CD14-positive monocyte (primary cell): Measurements from ENCODE around the gene ANO5. TPM values are rescaled to one million over a fixed set of nuclear protein-coding genes. Genes with fewer than 3 reads are reported as not detected.

ENCODE experiments used
- DNase-seq, 3 donors: peaks; one replicate each; pipeline ENCODE4 v3.0.0-alpha.2; 2011 to 2022
- H2AFZ ChIP-seq: 2 replicates; pipeline ENCODE4 v1.6.0; 2012; ENCODE audit warnings: mild to moderate bottlenecking, low read depth, low read length, inconsistent platforms; ENCODE audit not compliant: insufficient read depth, poor library complexity, severe bottlenecking
- H3K27ac ChIP-seq, 2 donors: 1 replicate in 1 of 2; 2 replicates in 1 of 2; pipeline ENCODE4 v1.5.1; 2012 to 2013; ENCODE audit warnings: low read length in 2 of 2, control low read depth in 1 of 2, inconsistent platforms in 1 of 2, low read depth in 1 of 2, mild to moderate bottlenecking in 1 of 2
- H3K27me3 ChIP-seq, 2 donors: one replicate each; pipeline versions ENCODE4 v1.6.0 to v1.6.1; 2011 to 2013; ENCODE audit warnings: low read length in 2 of 2; ENCODE audit not compliant: control insufficient read depth in 2 of 2, insufficient read depth in 2 of 2
- H3K36me3 ChIP-seq, 2 donors: replicated peaks in 1 of 2; 1 replicate in 1 of 2; 2 replicates in 1 of 2; pipeline versions ENCODE4 v1.5.1 to v1.6.1; 2012 to 2013; ENCODE audit warnings: low read length in 2 of 2, control low read depth in 1 of 2, inconsistent platforms in 1 of 2, mild to moderate bottlenecking in 1 of 2; ENCODE audit not compliant: insufficient read depth in 2 of 2, control insufficient read depth in 1 of 2
- H3K4me1 ChIP-seq, 2 donors: 1 replicate in 1 of 2; 2 replicates in 1 of 2; pipeline versions ENCODE4 v1.5.1 to v1.6.1; 2012 to 2013; ENCODE audit warnings: low read length in 2 of 2, control low read depth in 1 of 2, inconsistent platforms in 1 of 2, mild to moderate bottlenecking in 1 of 2, moderate library complexity in 1 of 2; ENCODE audit not compliant: insufficient read depth in 2 of 2, control insufficient read depth in 1 of 2
- H3K4me2 ChIP-seq: replicated peaks from 2 replicates; pipeline ENCODE3; 2012; ENCODE audit warnings: low read length, moderate library complexity, mild to moderate bottlenecking; ENCODE audit not compliant: poor library complexity, severe bottlenecking; ENCODE audit errors: extremely low read depth
- H3K4me3 ChIP-seq, 3 experiments: fragments of 200-600 bp in 1 of 3; sonication (generic) in 1 of 3; replicated peaks in 1 of 3; 1 replicate in 2 of 3; 2 replicates in 1 of 3; pipeline ENCODE4 v1.5.1; 2011 to 2013; ENCODE audit warnings: low read length in 3 of 3, mild to moderate bottlenecking in 3 of 3, control low read depth in 2 of 3, low read depth in 2 of 3, inconsistent platforms in 1 of 3, moderate library complexity in 1 of 3
- H3K79me2 ChIP-seq: 2 replicates; pipeline ENCODE4 v1.6.0; 2012; ENCODE audit warnings: mild to moderate bottlenecking, control low read depth, inconsistent platforms, low read length, moderate library complexity; ENCODE audit not compliant: insufficient read depth
- H3K9ac ChIP-seq: 2 replicates; pipeline ENCODE4 v1.6.0; 2017; ENCODE audit warnings: low read length, mild to moderate bottlenecking; ENCODE audit not compliant: insufficient read depth, poor library complexity, severe bottlenecking
- H3K9me3 ChIP-seq, 2 donors: replicated peaks in 1 of 2; 1 replicate in 1 of 2; 2 replicates in 1 of 2; pipeline versions ENCODE4 v1.5.1 to v1.6.1; 2012 to 2013; ENCODE audit warnings: low read length in 2 of 2, control low read depth in 1 of 2; ENCODE audit not compliant: control insufficient read depth in 1 of 2, insufficient read depth in 1 of 2
- H4K20me1 ChIP-seq: 2 replicates; pipeline ENCODE4 v1.6.0; 2012; ENCODE audit warnings: mild to moderate bottlenecking, low read length, control low read depth, moderate library complexity; ENCODE audit not compliant: insufficient read depth
- H3K27ac Mint-ChIP-seq, 7 donors: one replicate each; pipeline ENCODE4 v1.8.0; 2020; ENCODE audit warnings: mild to moderate bottlenecking in 7 of 7, mixed read lengths in 7 of 7, moderate library complexity in 6 of 7, inconsistent platforms in 2 of 7
- H3K27me3 Mint-ChIP-seq, 3 donors: one replicate each; pipeline ENCODE4 v1.8.0; 2021 to 2022; ENCODE audit warnings: low read depth in 3 of 3, mild to moderate bottlenecking in 3 of 3, mixed read lengths in 3 of 3, moderate library complexity in 3 of 3, inconsistent platforms in 1 of 3
- H3K36me3 Mint-ChIP-seq, 2 donors: one replicate each; pipeline ENCODE4 v1.8.0; 2020; ENCODE audit warnings: mixed read lengths in 2 of 2, inconsistent platforms in 1 of 2, mild to moderate bottlenecking in 1 of 2
- H3K4me1 Mint-ChIP-seq: one replicate; pipeline ENCODE4 v1.8.0; 2020; ENCODE audit warnings: mild to moderate bottlenecking, mixed read lengths
- H3K4me3 Mint-ChIP-seq, 2 donors: one replicate each; pipeline ENCODE4 v1.8.0; 2020; ENCODE audit warnings: mild to moderate bottlenecking in 2 of 2, mixed read lengths in 2 of 2, moderate library complexity in 1 of 2
- H3K9me3 Mint-ChIP-seq, 7 donors: one replicate each; pipeline ENCODE4 v1.8.0; 2020 to 2022; ENCODE audit warnings: mixed read lengths in 7 of 7, mild to moderate bottlenecking in 6 of 7, moderate library complexity in 6 of 7, inconsistent platforms in 2 of 7
- WGBS: methylation state at CpG from one replicate; pipeline ENCODE4 v1.1.5; 2013; ENCODE audit warnings: missing lambda C conversion rate; ENCODE audit not compliant: insufficient coverage; 5-methylcytosine and 5-hydroxymethylcytosine counted together
- intact Hi-C, 2 donors: fragments of 100-400 bp; cut with micrococcal nuclease; formaldehyde crosslinking; loops; one replicate each; pipeline versions ENCODE4 v1.15.0 to v1.15.1; 2023
- polyA plus RNA-seq, 3 donors: library from polyadenylated mRNA; depleted of rRNA in 1 of 3; unstranded in 2 of 3; stranded (reverse) in 1 of 3; fragments of 300-500 nt in 2 of 3; fragments of >200 nt in 1 of 3; fragmentation: Illumina TruSeq in 2 of 3; gene quantifications; 1 replicate in 2 of 3; 2 replicates in 1 of 3; pipeline ENCODE4 v1.2.3, GENCODE V29; 2012 to 2021
- TF ChIP-seq, protein P1 (sequence below): fragments of 200-600 bp; IDR thresholded peaks from one replicate; pipeline ENCODE4 v1.8.0; 2022; ENCODE audit warnings: antibody characterized with exemption, mild to moderate bottlenecking

The ANO5 gene
- polyA plus RNA-seq, 3 donors: 1.0 to 1.4 (median 1.1) TPM

DNA sequence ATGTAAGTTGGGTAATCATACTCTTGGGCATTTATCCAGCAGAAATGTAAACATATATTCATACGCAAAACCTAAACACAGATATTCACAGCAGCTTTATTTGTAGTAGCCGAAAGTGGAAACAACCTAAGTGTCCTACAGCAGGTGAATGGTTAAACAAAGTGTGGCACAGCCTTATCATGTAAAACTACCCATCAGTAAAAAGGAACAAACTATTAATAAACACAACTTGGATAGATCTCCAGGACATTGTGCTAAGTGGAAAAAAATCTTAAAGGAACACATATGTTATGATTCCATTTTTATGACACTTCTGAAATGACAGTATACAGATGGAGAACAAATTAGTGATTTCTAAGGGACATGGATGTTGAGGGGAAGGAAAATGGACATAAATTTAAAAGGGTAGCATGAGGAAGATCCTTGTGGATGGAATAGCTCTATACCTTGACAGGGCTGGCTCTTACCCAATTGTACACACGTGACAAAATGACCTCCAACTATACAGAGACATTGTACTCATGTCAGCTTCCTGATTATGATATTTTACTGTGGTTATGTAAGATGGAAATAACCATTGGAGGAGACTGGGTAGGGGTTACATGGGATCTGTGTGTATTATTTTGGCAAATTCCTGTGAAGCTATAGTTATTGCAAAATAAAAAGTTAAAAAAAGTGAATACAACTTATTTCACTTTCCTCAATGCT, 15.4 kb downstream of the ANO5 start:
- no peaks in the 10 kb centered on the region for H3K79me2 ChIP-seq
- no peak overlapping the region for H3K27ac Mint-ChIP-seq
- WGBS: no CpG with 5 or more reads among the region's 3 CpGs
- H3K4me3 ChIP-seq: no peak overlapping the region
- no peak overlapping the region for H3K4me3 Mint-ChIP-seq
- no peaks in the 10 kb centered on the region for H3K27me3 ChIP-seq
- no peaks in the 10 kb centered on the region for H3K9me3 ChIP-seq
- H3K4me1 ChIP-seq: no peaks in the 10 kb centered on the region
- H3K27me3 Mint-ChIP-seq: peaks cover 0 to 3% (median 1%) of the 10 kb centered on the region in 3 donors
- no peaks in the 10 kb centered on the region for H4K20me1 ChIP-seq
- H3K27ac ChIP-seq: no peak overlapping the region
- no peak for DNase-seq
- H3K36me3 ChIP-seq: no peaks in the 10 kb centered on the region
- H2AFZ ChIP-seq: no peak overlapping the region
- no peaks in the 10 kb centered on the region for H3K36me3 Mint-ChIP-seq
- no peak overlapping the region for H3K4me2 ChIP-seq
- intact Hi-C loops: no loop called here
- TF ChIP-seq, protein P1, sequence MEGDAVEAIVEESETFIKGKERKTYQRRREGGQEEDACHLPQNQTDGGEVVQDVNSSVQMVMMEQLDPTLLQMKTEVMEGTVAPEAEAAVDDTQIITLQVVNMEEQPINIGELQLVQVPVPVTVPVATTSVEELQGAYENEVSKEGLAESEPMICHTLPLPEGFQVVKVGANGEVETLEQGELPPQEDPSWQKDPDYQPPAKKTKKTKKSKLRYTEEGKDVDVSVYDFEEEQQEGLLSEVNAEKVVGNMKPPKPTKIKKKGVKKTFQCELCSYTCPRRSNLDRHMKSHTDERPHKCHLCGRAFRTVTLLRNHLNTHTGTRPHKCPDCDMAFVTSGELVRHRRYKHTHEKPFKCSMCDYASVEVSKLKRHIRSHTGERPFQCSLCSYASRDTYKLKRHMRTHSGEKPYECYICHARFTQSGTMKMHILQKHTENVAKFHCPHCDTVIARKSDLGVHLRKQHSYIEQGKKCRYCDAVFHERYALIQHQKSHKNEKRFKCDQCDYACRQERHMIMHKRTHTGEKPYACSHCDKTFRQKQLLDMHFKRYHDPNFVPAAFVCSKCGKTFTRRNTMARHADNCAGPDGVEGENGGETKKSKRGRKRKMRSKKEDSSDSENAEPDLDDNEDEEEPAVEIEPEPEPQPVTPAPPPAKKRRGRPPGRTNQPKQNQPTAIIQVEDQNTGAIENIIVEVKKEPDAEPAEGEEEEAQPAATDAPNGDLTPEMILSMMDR: no peak
- no peaks in the 10 kb centered on the region for H3K4me1 Mint-ChIP-seq
- H3K9me3 Mint-ChIP-seq: peaks cover 0 to 1% (median 0%) of the 10 kb centered on the region in 7 donors
- no peak overlapping the region for H3K9ac ChIP-seq

DNA sequence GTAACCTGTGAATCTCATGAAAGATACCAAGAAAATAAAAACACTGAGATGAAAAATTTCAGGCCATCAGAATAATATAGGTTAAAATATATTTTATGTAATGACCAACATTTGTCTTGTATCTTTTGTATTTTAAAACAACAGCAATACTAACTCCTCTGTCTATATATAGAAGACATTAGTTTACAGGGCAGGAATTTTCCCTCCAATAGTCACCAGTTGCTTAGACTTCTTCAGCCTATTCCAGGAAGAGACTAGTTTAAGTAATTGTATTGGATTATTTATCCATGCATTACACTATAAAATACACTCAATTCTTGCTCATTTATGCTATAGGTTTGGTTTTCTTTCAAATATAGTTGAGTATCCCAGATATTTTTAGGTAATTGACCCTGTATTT, 24.1 kb downstream of the ANO5 start:
- Histone ChIP-seq H3K27me3 (no peaks in the 10 kb centered on the region), H3K27ac (no peak overlapping the region), H3K4me1 (no peaks in the 10 kb centered on the region), H3K4me3 (no peak overlapping the region), H3K9me3 (no peaks in the 10 kb centered on the region), H4K20me1 (no peaks in the 10 kb centered on the region), H3K79me2 (no peaks in the 10 kb centered on the region), H3K9ac (no peak overlapping the region), H3K4me2 (no peak overlapping the region), H2AFZ (no peak overlapping the region), H3K36me3 (no peaks in the 10 kb centered on the region)
- intact Hi-C loops: no loop called here
- Mint-ChIP-seq H3K27ac (no peak overlapping the region), H3K4me3 (no peak overlapping the region), H3K27me3 (peaks cover 0 to 3% (median 1%) of the 10 kb centered on the region in 3 donors), H3K36me3 (no peaks in the 10 kb centered on the region), H3K9me3 (no peaks in the 10 kb centered on the region), H3K4me1 (no peaks in the 10 kb centered on the region)
- DNase-seq: no peak
- TF ChIP-seq, protein P1: no peak
